Measurements from ENCODE around the gene PSMA8. TPM values are rescaled to one million over a fixed set of nuclear protein-coding genes. Genes with fewer than 3 reads are reported as not detected.

Gene PSMA8
- total RNA-seq (10 to 100 TPM; 13.1 to 20.1 TPM), polyA plus RNA-seq (ENCODE audit: insufficient read depth, low read depth, low replicate concordance) (36.1 TPM)
- long read RNA-seq, donor 1, partial matches to known transcripts = 0 of 3 reads
- long read RNA-seq, donor 1, other reads (novel, unspliced or antisense) = 0 of 3 reads
- long read RNA-seq, donor 2, partial matches to known transcripts = 0 of 1 reads
- long read RNA-seq, donor 2, other reads (novel, unspliced or antisense) = 0 of 1 reads

DNA sequence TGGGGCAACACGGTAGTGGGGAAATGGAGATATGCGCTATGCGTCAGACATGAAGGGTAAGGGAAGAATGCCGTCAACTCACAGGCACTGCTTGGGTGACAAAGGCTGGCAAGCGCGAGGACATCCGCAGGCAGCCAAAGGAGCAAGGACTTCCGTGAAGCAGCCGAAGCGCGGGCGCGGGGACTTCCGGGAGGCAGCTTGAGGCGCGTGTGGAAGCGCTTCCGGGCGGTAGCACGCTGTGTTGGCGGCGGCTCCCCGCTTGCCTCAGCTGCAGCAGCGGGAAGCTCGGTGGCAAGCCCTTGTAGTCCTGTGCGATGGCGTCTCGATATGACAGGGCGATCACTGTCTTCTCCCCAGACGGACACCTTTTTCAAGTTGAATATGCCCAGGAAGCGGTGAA lies at the start of gene PSMA8:
PSMA8 (plus strand) TSS at position 218 of the 400 bp plus-strand sequence; CDS start at position 315, 97 bp downstream.
- DNase-seq = peak; percentile 69
- Histone ChIP-seq H3K9me3 (no peaks in the 10 kb centered on the region), H3K4me3 (peak within 1 kb of the TSS; percentile 43 to 52), H3K4me1 (no peaks in the 10 kb centered on the region), H3K36me3 (ENCODE audit: low read depth, missing control alignments) (no peaks in the 10 kb centered on the region), H3K27me3 (no peaks in the 10 kb centered on the region), H3K27ac (no peak within 1 kb of the TSS)
- 58 to 74% methylated on average over 16 to 31 of the region's 31 CpGs for WGBS, 2 donors
- intact Hi-C loops (cut with DNase I; ENCODE audit: low total_unique reads) = no loop called here
- no peak for TF ChIP-seq POLR2A (IDR thresholded peaks at IDR 0.05)
- TF ChIP-seq, protein P1, sequence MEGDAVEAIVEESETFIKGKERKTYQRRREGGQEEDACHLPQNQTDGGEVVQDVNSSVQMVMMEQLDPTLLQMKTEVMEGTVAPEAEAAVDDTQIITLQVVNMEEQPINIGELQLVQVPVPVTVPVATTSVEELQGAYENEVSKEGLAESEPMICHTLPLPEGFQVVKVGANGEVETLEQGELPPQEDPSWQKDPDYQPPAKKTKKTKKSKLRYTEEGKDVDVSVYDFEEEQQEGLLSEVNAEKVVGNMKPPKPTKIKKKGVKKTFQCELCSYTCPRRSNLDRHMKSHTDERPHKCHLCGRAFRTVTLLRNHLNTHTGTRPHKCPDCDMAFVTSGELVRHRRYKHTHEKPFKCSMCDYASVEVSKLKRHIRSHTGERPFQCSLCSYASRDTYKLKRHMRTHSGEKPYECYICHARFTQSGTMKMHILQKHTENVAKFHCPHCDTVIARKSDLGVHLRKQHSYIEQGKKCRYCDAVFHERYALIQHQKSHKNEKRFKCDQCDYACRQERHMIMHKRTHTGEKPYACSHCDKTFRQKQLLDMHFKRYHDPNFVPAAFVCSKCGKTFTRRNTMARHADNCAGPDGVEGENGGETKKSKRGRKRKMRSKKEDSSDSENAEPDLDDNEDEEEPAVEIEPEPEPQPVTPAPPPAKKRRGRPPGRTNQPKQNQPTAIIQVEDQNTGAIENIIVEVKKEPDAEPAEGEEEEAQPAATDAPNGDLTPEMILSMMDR (IDR thresholded peaks at IDR 0.05) = no peak

DNA sequence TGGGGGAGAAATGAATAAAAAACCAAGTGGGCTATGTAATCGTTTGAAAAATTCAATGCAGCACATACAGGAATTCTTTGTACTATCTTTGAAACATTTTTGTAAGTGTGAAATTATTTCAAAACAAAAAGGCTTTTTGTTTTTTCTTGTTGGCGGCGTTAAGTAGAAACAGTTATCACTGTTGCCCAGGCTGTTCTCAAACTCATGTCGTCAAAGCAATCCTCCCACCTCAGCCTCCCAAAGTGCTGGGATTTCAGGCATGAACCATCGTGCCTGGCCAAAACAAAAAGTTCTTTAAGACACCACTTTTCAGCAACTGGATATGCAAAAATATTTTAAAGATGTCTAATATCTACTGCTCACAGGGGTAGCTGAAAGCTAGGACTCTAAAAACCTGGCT lies 48.6 kb upstream of the PSMA8 start:
- Histone ChIP-seq H3K4me1 (peaks cover 10% of the 10 kb centered on the region), H3K27me3 (no peaks in the 10 kb centered on the region), H3K36me3 (ENCODE audit: low read depth, missing control alignments) (no peaks in the 10 kb centered on the region), H3K9me3 (no peaks in the 10 kb centered on the region), H3K4me3 (no peak overlapping the region), H3K27ac (peak overlapping the region in 1 of 2 donors; percentile 50)
- intact Hi-C loops (cut with DNase I; ENCODE audit: low total_unique reads) = no loop called here
- peak; percentile 80 for DNase-seq
- TF ChIP-seq, protein P1 (IDR thresholded peaks at IDR 0.05) = no peak
- 73 to 83% methylated on average over 5 of the region's 5 CpGs for WGBS, 2 donors

DNA sequence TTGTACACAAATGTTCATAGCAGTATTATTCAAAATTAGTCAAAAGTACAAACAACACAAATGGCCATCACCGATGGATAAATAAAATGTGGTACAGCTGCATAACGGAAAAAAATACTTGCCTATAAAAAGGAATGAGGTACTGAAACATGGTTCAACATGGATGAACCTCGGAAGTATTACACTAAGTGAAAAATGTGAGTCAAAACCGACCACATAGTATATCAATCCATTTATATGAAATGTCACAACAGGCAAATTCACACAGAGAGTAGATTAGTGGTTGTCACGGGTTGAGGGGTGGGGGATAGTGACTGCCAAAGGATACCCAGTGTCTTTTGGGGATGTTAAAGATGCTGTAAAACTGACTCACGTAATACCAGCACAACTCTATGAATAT lies 46.7 kb upstream of the PSMA8 start:
- Histone ChIP-seq H3K27ac (peak overlapping the region in 1 of 2 donors; percentile 27), H3K27me3 (no peaks in the 10 kb centered on the region), H3K9me3 (no peaks in the 10 kb centered on the region), H3K4me3 (no peak overlapping the region), H3K36me3 (ENCODE audit: low read depth, missing control alignments) (no peaks in the 10 kb centered on the region), H3K4me1 (peaks cover 10% of the 10 kb centered on the region)
- 70 to 76% methylated on average over 6 of the region's 6 CpGs for WGBS, 2 donors
- TF ChIP-seq POLR2A (IDR thresholded peaks at IDR 0.05) = no peak
- TF ChIP-seq, protein P1 (IDR thresholded peaks at IDR 0.05) = no peak
- intact Hi-C loops (cut with DNase I; ENCODE audit: low total_unique reads) = no loop called here
- DNase-seq = no peak

DNA sequence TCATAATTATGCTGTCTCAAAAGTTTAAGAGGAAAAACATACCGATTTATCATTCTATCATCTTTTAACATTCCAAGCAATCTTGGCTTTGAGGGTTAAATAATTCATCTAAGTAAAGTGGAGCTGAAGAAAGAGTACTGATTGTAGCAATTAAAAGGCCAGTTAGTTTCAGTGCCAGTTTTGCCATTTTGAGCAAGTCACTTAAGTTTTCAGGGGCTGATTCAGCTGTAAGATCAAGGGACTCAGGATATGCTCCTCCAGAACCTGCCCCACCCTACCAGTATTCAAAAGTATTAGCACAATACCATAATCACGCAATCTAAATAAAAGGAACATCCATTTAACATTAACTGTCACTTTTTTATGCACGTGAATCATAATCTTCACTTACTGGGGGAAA lies 45.2 kb upstream of the PSMA8 start:
- peak overlapping the region; percentile 21 to 27 for H3K27ac ChIP-seq
- H3K27me3 ChIP-seq = no peaks in the 10 kb centered on the region
- H3K9me3 ChIP-seq = no peaks in the 10 kb centered on the region
- peak; percentile 25 for DNase-seq
- 14 to 19% methylated on average over 3 of the region's 3 CpGs for WGBS, 2 donors
- H3K36me3 ChIP-seq (ENCODE audit: low read depth, missing control alignments) = no peaks in the 10 kb centered on the region
- TF ChIP-seq POLR2A (IDR thresholded peaks at IDR 0.05) = no peak
- TF ChIP-seq, protein P1 (IDR thresholded peaks at IDR 0.05) = no peak
- peaks cover 10% of the 10 kb centered on the region for H3K4me1 ChIP-seq
- H3K4me3 ChIP-seq = peak overlapping the region; percentile 81 to 96
- intact Hi-C loops (cut with DNase I; ENCODE audit: low total_unique reads) = no loop called here
